ENCODE data around the gene TTC28.

Gene TTC28

GRCh38 chr22:27998511-27999410 is 680.9 kb downstream of the TTC28 start:
- H3K27me3 Mint-ChIP-seq: no peaks in the 10 kb centered on the region
- no peaks in the 10 kb centered on the region for H3K9me3 Mint-ChIP-seq
- H3K4me3 Mint-ChIP-seq: no peak overlapping the region
- no peaks in the 10 kb centered on the region for H3K36me3 Mint-ChIP-seq
- no peaks in the 10 kb centered on the region for H3K4me1 Mint-ChIP-seq
- no peak overlapping the region for H3K27ac Mint-ChIP-seq
- DNase-seq: no peak
- CTCF ChIA-PET: no interaction called here

- DNase-seq: no peak
- H3K4me3 Mint-ChIP-seq: no peak overlapping the region
- H3K36me3 Mint-ChIP-seq: no peaks in the 10 kb centered on the region
- no peaks in the 10 kb centered on the region for H3K9me3 Mint-ChIP-seq
- H3K4me1 Mint-ChIP-seq: no peaks in the 10 kb centered on the region
- no peaks in the 10 kb centered on the region for H3K27me3 Mint-ChIP-seq
- CTCF ChIA-PET: no interaction called here
- no peak overlapping the region for H3K27ac Mint-ChIP-seq
Measured at GRCh38 chr22:27997538-27997937, 682.1 kb downstream of the TTC28 start.

- CTCF ChIA-PET: no interaction called here
- H3K4me3 Mint-ChIP-seq: no peak overlapping the region
Measured at GRCh38 chr22:27996981-27997380, 682.7 kb downstream of the TTC28 start.

GRCh38 chr22:27996529-27996925 is 683.1 kb downstream of the TTC28 start:
- no peaks in the 10 kb centered on the region for H3K27me3 Mint-ChIP-seq
- H3K4me1 Mint-ChIP-seq: no peaks in the 10 kb centered on the region

More at GRCh38 chr22:27996981-27997380, 682.7 kb downstream of the TTC28 start:
- Mint-ChIP-seq H3K27ac (no peak overlapping the region), H3K9me3 (no peaks in the 10 kb centered on the region), H3K36me3 (no peaks in the 10 kb centered on the region), H3K4me1 (no peaks in the 10 kb centered on the region), H3K27me3 (no peaks in the 10 kb centered on the region)
- no peak for DNase-seq

GRCh38 chr22:27995801-27996528 is 683.7 kb downstream of the TTC28 start:
- H3K36me3 Mint-ChIP-seq: no peaks in the 10 kb centered on the region
- no peak overlapping the region for H3K27ac Mint-ChIP-seq
- DNase-seq: peak; percentile 12
- no peaks in the 10 kb centered on the region for H3K9me3 Mint-ChIP-seq
- CTCF ChIA-PET: no interaction called here
- H3K4me1 Mint-ChIP-seq: no peaks in the 10 kb centered on the region
- no peak overlapping the region for H3K4me3 Mint-ChIP-seq
- H3K27me3 Mint-ChIP-seq: no peaks in the 10 kb centered on the region

More at GRCh38 chr22:27996529-27996925, 683.1 kb downstream of the TTC28 start:
- H3K4me3 Mint-ChIP-seq: no peak overlapping the region
- H3K36me3 Mint-ChIP-seq: no peaks in the 10 kb centered on the region
- H3K27ac Mint-ChIP-seq: no peak overlapping the region
- CTCF ChIA-PET: no interaction called here
- DNase-seq: no peak
- H3K9me3 Mint-ChIP-seq: no peaks in the 10 kb centered on the region

GRCh38 chr22:27994481-27995331 is 684.9 kb downstream of the TTC28 start:
- peak; percentile 15 for DNase-seq
- Mint-ChIP-seq H3K4me1 (no peaks in the 10 kb centered on the region), H3K27ac (no peak overlapping the region), H3K36me3 (no peaks in the 10 kb centered on the region), H3K9me3 (no peaks in the 10 kb centered on the region), H3K27me3 (no peaks in the 10 kb centered on the region), H3K4me3 (no peak overlapping the region)
- CTCF ChIA-PET: no interaction called here

GRCh38 chr22:27993774-27994350 is 685.8 kb downstream of the TTC28 start:
- CTCF ChIA-PET: no interaction called here
- no peaks in the 10 kb centered on the region for H3K4me1 Mint-ChIP-seq
- no peaks in the 10 kb centered on the region for H3K9me3 Mint-ChIP-seq
- H3K36me3 Mint-ChIP-seq: no peaks in the 10 kb centered on the region
- H3K27ac Mint-ChIP-seq: no peak overlapping the region
- H3K27me3 Mint-ChIP-seq: no peaks in the 10 kb centered on the region
- no peak overlapping the region for H3K4me3 Mint-ChIP-seq
- DNase-seq: peak; percentile 14

GRCh38 chr22:27993201-27993635 is 686.4 kb downstream of the TTC28 start:
- no peaks in the 10 kb centered on the region for H3K27me3 Mint-ChIP-seq
- CTCF ChIA-PET: interaction anchor here (1.2 kb wide), 1 partner anchor 11 kb away, joined by 3 read pairs; no protein-coding TSS in a partner anchor

GRCh38 chr22:27992294-27993165 is 687.1 kb downstream of the TTC28 start:
- H3K4me1 Mint-ChIP-seq: peaks cover 2% of the 10 kb centered on the region
- H3K4me3 Mint-ChIP-seq: no peak overlapping the region
- H3K27me3 Mint-ChIP-seq: no peaks in the 10 kb centered on the region
- CTCF ChIA-PET: interaction anchor here (1.2 kb wide), 1 partner anchor 12 kb away, joined by 3 read pairs; no protein-coding TSS in a partner anchor
- DNase-seq: peak; percentile 3
- no peaks in the 10 kb centered on the region for H3K9me3 Mint-ChIP-seq
- H3K36me3 Mint-ChIP-seq: no peaks in the 10 kb centered on the region
- no peak overlapping the region for H3K27ac Mint-ChIP-seq

More at GRCh38 chr22:27993201-27993635, 686.4 kb downstream of the TTC28 start:
- no peaks in the 10 kb centered on the region for H3K36me3 Mint-ChIP-seq
- no peak overlapping the region for H3K27ac Mint-ChIP-seq
- H3K4me1 Mint-ChIP-seq: no peaks in the 10 kb centered on the region
- H3K9me3 Mint-ChIP-seq: no peaks in the 10 kb centered on the region
- H3K4me3 Mint-ChIP-seq: no peak overlapping the region
- peak; percentile 11 for DNase-seq

GRCh38 chr22:27991586-27992293 is 687.9 kb downstream of the TTC28 start:
- no peak overlapping the region for H3K27ac Mint-ChIP-seq
- H3K4me1 Mint-ChIP-seq: peaks cover 2% of the 10 kb centered on the region
- H3K9me3 Mint-ChIP-seq: no peaks in the 10 kb centered on the region
- H3K4me3 Mint-ChIP-seq: no peak overlapping the region
- no peaks in the 10 kb centered on the region for H3K36me3 Mint-ChIP-seq
- peak; percentile 14 for DNase-seq
- CTCF ChIA-PET: interaction anchor here (1.2 kb wide), 1 partner anchor 13 kb away, joined by 3 read pairs; no protein-coding TSS in a partner anchor
- no peaks in the 10 kb centered on the region for H3K27me3 Mint-ChIP-seq

- Mint-ChIP-seq H3K9me3 (no peaks in the 10 kb centered on the region), H3K4me3 (no peak overlapping the region), H3K36me3 (no peaks in the 10 kb centered on the region), H3K27ac (no peak overlapping the region), H3K4me1 (peaks cover 2% of the 10 kb centered on the region), H3K27me3 (no peaks in the 10 kb centered on the region)
- DNase-seq: peak; percentile 18
- CTCF ChIA-PET: no interaction called here
Measured at GRCh38 chr22:27990879-27991278, 688.8 kb downstream of the TTC28 start.

- H3K27me3 Mint-ChIP-seq: no peaks in the 10 kb centered on the region
- no peaks in the 10 kb centered on the region for H3K36me3 Mint-ChIP-seq
- no peak overlapping the region for H3K4me3 Mint-ChIP-seq
- H3K9me3 Mint-ChIP-seq: no peaks in the 10 kb centered on the region
- H3K27ac Mint-ChIP-seq: no peak overlapping the region
- H3K4me1 Mint-ChIP-seq: peaks cover 2% of the 10 kb centered on the region
- DNase-seq: no peak
- CTCF ChIA-PET: no interaction called here
Measured at GRCh38 chr22:27990451-27990840, 689.2 kb downstream of the TTC28 start.
